GM23338 (cell line): ENCODE results near the gene ME1. TPM values are rescaled to one million over a fixed set of nuclear protein-coding genes. Genes with fewer than 3 reads are reported as not detected.

ENCODE experiments used
- ATAC-seq: fragments of 200-7000 bp; cut with Tn5 transposase; 3 replicates; pipeline ENCODE4 v1.9.1; 2020
- DNase-seq: peaks from one replicate; pipeline ENCODE4 v3.0.0-alpha.2; 2015; ENCODE audit warnings: low spot score
- H2AFZ ChIP-seq: fragments of 200-600 bp; sonication (generic); 2 replicates; pipeline ENCODE4 v1.8.0; 2016; ENCODE audit warnings: antibody characterized with exemption, mild to moderate bottlenecking, moderate library complexity
- H3F3A ChIP-seq: fragments of 200-600 bp; sonication (generic); replicated peaks from 2 replicates; pipeline ENCODE4 v1.8.0; 2017; ENCODE audit warnings: antibody characterized with exemption, mixed run types, low read depth
- H3K27ac ChIP-seq: fragments of 200-600 bp; sonication (generic); 2 replicates; pipeline ENCODE4 v1.6.1; 2016; ENCODE audit warnings: low read depth
- H3K27me3 ChIP-seq: fragments of 200-600 bp; sonication (generic); 2 replicates; pipeline ENCODE4 v1.8.0; 2016; ENCODE audit warnings: mild to moderate bottlenecking, mixed run types, moderate library complexity; ENCODE audit not compliant: insufficient read depth
- H3K36me3 ChIP-seq: fragments of 200-600 bp; sonication (generic); 2 replicates; pipeline ENCODE4 v1.8.0; 2016; ENCODE audit warnings: mild to moderate bottlenecking; ENCODE audit not compliant: insufficient read depth
- H3K4me1 ChIP-seq: fragments of 200-600 bp; sonication (generic); 2 replicates; pipeline ENCODE4 v1.8.0; 2016; ENCODE audit warnings: mild to moderate bottlenecking, moderate library complexity; ENCODE audit not compliant: insufficient read depth
- H3K4me2 ChIP-seq: fragments of 200-600 bp; sonication (generic); 2 replicates; pipeline ENCODE4 v1.7.1; 2017; ENCODE audit warnings: mixed run types
- H3K4me3 ChIP-seq: fragments of 200-600 bp; sonication (generic); 2 replicates; pipeline ENCODE4 v1.6.1; 2016; ENCODE audit warnings: mixed run types
- H3K79me2 ChIP-seq: fragments of 200-600 bp; sonication (generic); replicated peaks from 2 replicates; pipeline ENCODE4 v1.8.0; 2017; ENCODE audit warnings: mild to moderate bottlenecking; ENCODE audit not compliant: insufficient read depth
- H3K9me2 ChIP-seq: fragments of 200-600 bp; sonication (generic); 2 replicates; pipeline ENCODE4 v1.8.0; 2017; ENCODE audit not compliant: insufficient read depth
- H4K20me1 ChIP-seq: fragments of 200-600 bp; sonication (generic); replicated peaks from 2 replicates; pipeline ENCODE4 v1.8.0; 2017; ENCODE audit warnings: mild to moderate bottlenecking; ENCODE audit not compliant: insufficient read depth
- H3K27ac Mint-ChIP-seq: 2 replicates; pipeline ENCODE4 v1.8.0; 2020; ENCODE audit warnings: inconsistent platforms, mild to moderate bottlenecking, moderate library complexity, mixed read lengths
- H3K27me3 Mint-ChIP-seq: 3 replicates; pipeline ENCODE4 v1.8.0; 2022; ENCODE audit warnings: low read depth, mild to moderate bottlenecking, moderate library complexity, mixed read lengths, inconsistent platforms; ENCODE audit not compliant: insufficient read depth, poor library complexity
- H3K36me3 Mint-ChIP-seq: 3 replicates; pipeline ENCODE4 v1.8.0; 2021; ENCODE audit warnings: low read depth, mild to moderate bottlenecking, inconsistent platforms, moderate library complexity, mixed read lengths
- H3K4me1 Mint-ChIP-seq: 3 replicates; pipeline ENCODE4 v1.8.0; 2020; ENCODE audit warnings: mild to moderate bottlenecking, inconsistent platforms, mixed read lengths
- H3K4me3 Mint-ChIP-seq: 3 replicates; pipeline ENCODE4 v1.8.0; 2021; ENCODE audit warnings: moderate library complexity, mild to moderate bottlenecking, inconsistent platforms, mixed read lengths
- H3K9me3 Mint-ChIP-seq: 3 replicates; pipeline ENCODE4 v1.8.0; 2020; ENCODE audit warnings: moderate library complexity, mild to moderate bottlenecking, inconsistent platforms, mixed read lengths
- EZH2 ChIP-seq: fragments of 200-600 bp; sonication (generic); IDR thresholded peaks from one replicate; pipeline ENCODE4 v1.8.0; 2017; ENCODE audit warnings: antibody characterized with exemption, mild to moderate bottlenecking, low read depth; ENCODE audit not compliant: unreplicated experiment
- EZH2phosphoT487 ChIP-seq: fragments of 200-600 bp; sonication (generic); IDR thresholded peaks from one replicate; pipeline ENCODE4 v1.8.1; 2018; ENCODE audit warnings: antibody characterized with exemption; ENCODE audit not compliant: unreplicated experiment
- NANOG ChIP-seq: IDR thresholded peaks from 2 replicates; pipeline ENCODE4 v1.6.1; 2016; ENCODE audit warnings: antibody characterized with exemption, borderline replicate concordance
- POLR2AphosphoS5 ChIP-seq: IDR thresholded peaks from 2 replicates; pipeline ENCODE4 v1.6.1; 2016; ENCODE audit warnings: antibody characterized with exemption, low read depth
- ZNF114 ChIP-seq: fragments of 250-450 bp; sonication (Bioruptor Pico); IDR thresholded peaks from 2 replicates; pipeline ENCODE4 v1.5.0; 2020; ENCODE audit warnings: mild to moderate bottlenecking, moderate library complexity
- ZNF331 ChIP-seq: fragments of 250-450 bp; sonication (Bioruptor Pico); IDR thresholded peaks from 2 replicates; pipeline ENCODE4 v1.5.0; 2020; ENCODE audit warnings: low read depth, mild to moderate bottlenecking, moderate library complexity
- polyA plus RNA-seq: library from polyadenylated mRNA; unstranded; fragments of >200 nt; fragmentation: Nextera tagmentation; extraction: Ambion mirVana; gene quantifications from 2 replicates; pipeline ENCODE4 v1.2.1, GENCODE V29; 2016
- total RNA-seq: library from RNA; depleted of rRNA; stranded (reverse); fragments of >200 nt; shearing (Covaris generic); gene quantifications from 2 replicates; pipeline ENCODE4 v1.2.3, GENCODE V29; 2014
- TF ChIP-seq, protein P1 (sequence below): fragments of 250-450 bp; sonication (Bioruptor Pico); IDR thresholded peaks from 2 replicates; pipeline ENCODE4 v1.5.0; 2020; ENCODE audit warnings: mild to moderate bottlenecking, moderate library complexity
- TF ChIP-seq, protein P2 (sequence below), 2 experiments: fragments of 200-600 bp in 1 of 2; sonication (generic) in 1 of 2; conservative IDR thresholded peaks; 2 replicates each; pipeline versions ENCODE4 v1.5.1 to v1.6.1; 2016 to 2017; ENCODE audit warnings: antibody characterized with exemption in 2 of 2, low read depth in 2 of 2, mild to moderate bottlenecking in 2 of 2, moderate library complexity in 1 of 2
- TF ChIP-seq, protein P3 (sequence below): IDR thresholded peaks from one replicate; pipeline ENCODE4 v1.6.1; 2018; ENCODE audit warnings: antibody characterized with exemption; ENCODE audit not compliant: unreplicated experiment
- TF ChIP-seq, protein P4 (sequence below): IDR thresholded peaks from 2 replicates; pipeline ENCODE4 v1.6.1; 2016; ENCODE audit warnings: antibody characterized with exemption

The ME1 gene
- total and polyA plus RNA-seq, 2 experiments from 2014 or later: 6.4 to 8.0 TPM

DNA sequence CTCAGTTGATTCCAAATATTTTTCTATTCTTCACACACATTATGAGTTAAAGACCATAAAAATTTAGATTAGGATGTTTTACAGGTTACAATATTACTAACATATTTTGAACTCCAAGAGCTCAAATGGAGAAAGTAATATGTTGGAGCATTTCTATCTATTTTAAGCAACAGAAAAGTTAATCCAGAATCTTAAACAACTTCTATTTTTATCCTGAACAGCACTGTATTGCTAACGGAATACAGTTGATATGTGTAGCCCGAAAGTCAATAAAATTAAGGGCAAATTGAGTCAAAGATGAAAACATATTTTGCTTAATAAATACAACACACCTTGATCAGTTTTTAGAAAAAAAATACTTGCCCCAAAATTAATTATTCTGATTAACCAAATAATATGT is 97.4 kb downstream of the ME1 start:
- Histone ChIP-seq H3K4me1 (no peaks in the 10 kb centered on the region), H3K27ac (no peak overlapping the region), H3K36me3 (no peaks in the 10 kb centered on the region), H4K20me1 (no peaks in the 10 kb centered on the region), H3K27me3 (no peaks in the 10 kb centered on the region), H3F3A (no peaks in the 10 kb centered on the region), H3K4me3 (peak overlapping the region; percentile 6; the same call in 1 of the 2 replicates), H2AFZ (no peak overlapping the region), H3K79me2 (no peaks in the 10 kb centered on the region; the same call in 1 of the 2 replicates), H3K4me2 (no peak overlapping the region), H3K9me2 (no peaks in the 10 kb centered on the region)
- Mint-ChIP-seq H3K9me3 (peaks cover 8% of the 10 kb centered on the region; the same call in 1 of the 3 replicates), H3K4me3 (peak overlapping the region; percentile 19; the same call in 1 of the 3 replicates), H3K4me1 (peaks cover 4% of the 10 kb centered on the region; the same call in 2 of the 3 replicates), H3K36me3 (peaks cover 12% of the 10 kb centered on the region; the same call in 2 of the 3 replicates), H3K27me3 (no peaks in the 10 kb centered on the region), H3K27ac (no peak overlapping the region)
- ATAC-seq: no peak
- no peak for TF ChIP-seq NANOG
- TF ChIP-seq POLR2AphosphoS5: no peak
- TF ChIP-seq, protein P1, sequence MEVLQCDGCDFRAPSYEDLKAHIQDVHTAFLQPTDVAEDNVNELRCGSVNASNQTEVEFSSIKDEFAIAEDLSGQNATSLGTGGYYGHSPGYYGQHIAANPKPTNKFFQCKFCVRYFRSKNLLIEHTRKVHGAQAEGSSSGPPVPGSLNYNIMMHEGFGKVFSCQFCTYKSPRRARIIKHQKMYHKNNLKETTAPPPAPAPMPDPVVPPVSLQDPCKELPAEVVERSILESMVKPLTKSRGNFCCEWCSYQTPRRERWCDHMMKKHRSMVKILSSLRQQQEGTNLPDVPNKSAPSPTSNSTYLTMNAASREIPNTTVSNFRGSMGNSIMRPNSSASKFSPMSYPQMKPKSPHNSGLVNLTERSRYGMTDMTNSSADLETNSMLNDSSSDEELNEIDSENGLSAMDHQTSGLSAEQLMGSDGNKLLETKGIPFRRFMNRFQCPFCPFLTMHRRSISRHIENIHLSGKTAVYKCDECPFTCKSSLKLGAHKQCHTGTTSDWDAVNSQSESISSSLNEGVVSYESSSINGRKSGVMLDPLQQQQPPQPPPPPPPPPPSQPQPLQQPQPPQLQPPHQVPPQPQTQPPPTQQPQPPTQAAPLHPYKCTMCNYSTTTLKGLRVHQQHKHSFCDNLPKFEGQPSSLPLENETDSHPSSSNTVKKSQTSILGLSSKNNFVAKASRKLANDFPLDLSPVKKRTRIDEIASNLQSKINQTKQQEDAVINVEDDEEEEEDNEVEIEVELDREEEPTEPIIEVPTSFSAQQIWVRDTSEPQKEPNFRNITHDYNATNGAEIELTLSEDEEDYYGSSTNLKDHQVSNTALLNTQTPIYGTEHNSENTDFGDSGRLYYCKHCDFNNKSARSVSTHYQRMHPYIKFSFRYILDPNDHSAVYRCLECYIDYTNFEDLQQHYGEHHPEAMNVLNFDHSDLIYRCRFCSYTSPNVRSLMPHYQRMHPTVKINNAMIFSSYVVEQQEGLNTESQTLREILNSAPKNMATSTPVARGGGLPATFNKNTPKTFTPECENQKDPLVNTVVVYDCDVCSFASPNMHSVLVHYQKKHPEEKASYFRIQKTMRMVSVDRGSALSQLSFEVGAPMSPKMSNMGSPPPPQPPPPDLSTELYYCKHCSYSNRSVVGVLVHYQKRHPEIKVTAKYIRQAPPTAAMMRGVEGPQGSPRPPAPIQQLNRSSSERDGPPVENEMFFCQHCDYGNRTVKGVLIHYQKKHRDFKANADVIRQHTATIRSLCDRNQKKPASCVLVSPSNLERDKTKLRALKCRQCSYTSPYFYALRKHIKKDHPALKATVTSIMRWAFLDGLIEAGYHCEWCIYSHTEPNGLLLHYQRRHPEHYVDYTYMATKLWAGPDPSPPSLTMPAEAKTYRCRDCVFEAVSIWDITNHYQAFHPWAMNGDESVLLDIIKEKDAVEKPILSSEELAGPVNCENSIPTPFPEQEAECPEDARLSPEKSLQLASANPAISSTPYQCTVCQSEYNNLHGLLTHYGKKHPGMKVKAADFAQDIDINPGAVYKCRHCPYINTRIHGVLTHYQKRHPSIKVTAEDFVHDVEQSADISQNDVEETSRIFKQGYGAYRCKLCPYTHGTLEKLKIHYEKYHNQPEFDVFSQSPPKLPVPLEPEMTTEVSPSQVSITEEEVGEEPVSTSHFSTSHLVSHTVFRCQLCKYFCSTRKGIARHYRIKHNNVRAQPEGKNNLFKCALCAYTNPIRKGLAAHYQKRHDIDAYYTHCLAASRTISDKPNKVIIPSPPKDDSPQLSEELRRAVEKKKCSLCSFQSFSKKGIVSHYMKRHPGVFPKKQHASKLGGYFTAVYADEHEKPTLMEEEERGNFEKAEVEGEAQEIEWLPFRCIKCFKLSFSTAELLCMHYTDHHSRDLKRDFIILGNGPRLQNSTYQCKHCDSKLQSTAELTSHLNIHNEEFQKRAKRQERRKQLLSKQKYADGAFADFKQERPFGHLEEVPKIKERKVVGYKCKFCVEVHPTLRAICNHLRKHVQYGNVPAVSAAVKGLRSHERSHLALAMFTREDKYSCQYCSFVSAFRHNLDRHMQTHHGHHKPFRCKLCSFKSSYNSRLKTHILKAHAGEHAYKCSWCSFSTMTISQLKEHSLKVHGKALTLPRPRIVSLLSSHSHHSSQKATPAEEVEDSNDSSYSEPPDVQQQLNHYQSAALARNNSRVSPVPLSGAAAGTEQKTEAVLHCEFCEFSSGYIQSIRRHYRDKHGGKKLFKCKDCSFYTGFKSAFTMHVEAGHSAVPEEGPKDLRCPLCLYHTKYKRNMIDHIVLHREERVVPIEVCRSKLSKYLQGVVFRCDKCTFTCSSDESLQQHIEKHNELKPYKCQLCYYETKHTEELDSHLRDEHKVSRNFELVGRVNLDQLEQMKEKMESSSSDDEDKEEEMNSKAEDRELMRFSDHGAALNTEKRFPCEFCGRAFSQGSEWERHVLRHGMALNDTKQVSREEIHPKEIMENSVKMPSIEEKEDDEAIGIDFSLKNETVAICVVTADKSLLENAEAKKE (CRISPR knock-in tag): no peak
- TF ChIP-seq ZNF114: no peak
- TF ChIP-seq ZNF331: no peak
- DNase-seq: no peak

DNA sequence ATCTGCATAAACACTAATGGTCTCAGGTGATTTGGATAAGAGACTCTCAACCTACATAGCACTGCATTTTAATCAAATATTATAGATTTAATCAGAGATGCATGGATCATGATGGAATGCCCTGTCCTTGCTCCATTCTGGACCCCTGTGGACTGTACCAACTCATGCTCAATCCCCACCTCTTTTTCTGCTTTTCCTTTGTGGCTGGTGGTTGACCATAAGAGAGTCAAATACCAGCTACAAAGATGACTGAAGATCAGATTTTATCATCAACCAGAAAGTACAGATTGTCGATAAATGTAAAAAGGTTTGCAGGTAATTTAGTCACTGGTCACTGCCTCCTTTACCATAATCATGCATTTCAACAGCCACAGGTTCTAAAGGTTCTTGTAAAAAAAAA is 116.2 kb downstream of the ME1 start:
- H2AFZ ChIP-seq: no peak overlapping the region
- no peaks in the 10 kb centered on the region for H3K4me1 ChIP-seq
- no peaks in the 10 kb centered on the region for H4K20me1 ChIP-seq
- no peak overlapping the region for H3K4me3 ChIP-seq
- H3F3A ChIP-seq: no peaks in the 10 kb centered on the region
- Mint-ChIP-seq H3K4me1 (no peaks in the 10 kb centered on the region), H3K36me3 (no peaks in the 10 kb centered on the region; the same call in 2 of the 3 replicates), H3K4me3 (no peak overlapping the region), H3K9me3 (no peaks in the 10 kb centered on the region), H3K27ac (no peak overlapping the region), H3K27me3 (no peaks in the 10 kb centered on the region)
- H3K36me3 ChIP-seq: no peaks in the 10 kb centered on the region
- no peaks in the 10 kb centered on the region for H3K27me3 ChIP-seq
- ATAC-seq (no peak), DNase-seq (no peak)
- H3K79me2 ChIP-seq: no peaks in the 10 kb centered on the region
- no peaks in the 10 kb centered on the region for H3K9me2 ChIP-seq
- no peak overlapping the region for H3K27ac ChIP-seq
- no peak overlapping the region for H3K4me2 ChIP-seq
- TF ChIP-seq EZH2: no peak
- TF ChIP-seq, protein P2, sequence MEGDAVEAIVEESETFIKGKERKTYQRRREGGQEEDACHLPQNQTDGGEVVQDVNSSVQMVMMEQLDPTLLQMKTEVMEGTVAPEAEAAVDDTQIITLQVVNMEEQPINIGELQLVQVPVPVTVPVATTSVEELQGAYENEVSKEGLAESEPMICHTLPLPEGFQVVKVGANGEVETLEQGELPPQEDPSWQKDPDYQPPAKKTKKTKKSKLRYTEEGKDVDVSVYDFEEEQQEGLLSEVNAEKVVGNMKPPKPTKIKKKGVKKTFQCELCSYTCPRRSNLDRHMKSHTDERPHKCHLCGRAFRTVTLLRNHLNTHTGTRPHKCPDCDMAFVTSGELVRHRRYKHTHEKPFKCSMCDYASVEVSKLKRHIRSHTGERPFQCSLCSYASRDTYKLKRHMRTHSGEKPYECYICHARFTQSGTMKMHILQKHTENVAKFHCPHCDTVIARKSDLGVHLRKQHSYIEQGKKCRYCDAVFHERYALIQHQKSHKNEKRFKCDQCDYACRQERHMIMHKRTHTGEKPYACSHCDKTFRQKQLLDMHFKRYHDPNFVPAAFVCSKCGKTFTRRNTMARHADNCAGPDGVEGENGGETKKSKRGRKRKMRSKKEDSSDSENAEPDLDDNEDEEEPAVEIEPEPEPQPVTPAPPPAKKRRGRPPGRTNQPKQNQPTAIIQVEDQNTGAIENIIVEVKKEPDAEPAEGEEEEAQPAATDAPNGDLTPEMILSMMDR (conservative IDR thresholded peaks at IDR 0.05; ENCODE audit: low read depth in 2 of 2): no peak
- TF ChIP-seq, protein P3, sequence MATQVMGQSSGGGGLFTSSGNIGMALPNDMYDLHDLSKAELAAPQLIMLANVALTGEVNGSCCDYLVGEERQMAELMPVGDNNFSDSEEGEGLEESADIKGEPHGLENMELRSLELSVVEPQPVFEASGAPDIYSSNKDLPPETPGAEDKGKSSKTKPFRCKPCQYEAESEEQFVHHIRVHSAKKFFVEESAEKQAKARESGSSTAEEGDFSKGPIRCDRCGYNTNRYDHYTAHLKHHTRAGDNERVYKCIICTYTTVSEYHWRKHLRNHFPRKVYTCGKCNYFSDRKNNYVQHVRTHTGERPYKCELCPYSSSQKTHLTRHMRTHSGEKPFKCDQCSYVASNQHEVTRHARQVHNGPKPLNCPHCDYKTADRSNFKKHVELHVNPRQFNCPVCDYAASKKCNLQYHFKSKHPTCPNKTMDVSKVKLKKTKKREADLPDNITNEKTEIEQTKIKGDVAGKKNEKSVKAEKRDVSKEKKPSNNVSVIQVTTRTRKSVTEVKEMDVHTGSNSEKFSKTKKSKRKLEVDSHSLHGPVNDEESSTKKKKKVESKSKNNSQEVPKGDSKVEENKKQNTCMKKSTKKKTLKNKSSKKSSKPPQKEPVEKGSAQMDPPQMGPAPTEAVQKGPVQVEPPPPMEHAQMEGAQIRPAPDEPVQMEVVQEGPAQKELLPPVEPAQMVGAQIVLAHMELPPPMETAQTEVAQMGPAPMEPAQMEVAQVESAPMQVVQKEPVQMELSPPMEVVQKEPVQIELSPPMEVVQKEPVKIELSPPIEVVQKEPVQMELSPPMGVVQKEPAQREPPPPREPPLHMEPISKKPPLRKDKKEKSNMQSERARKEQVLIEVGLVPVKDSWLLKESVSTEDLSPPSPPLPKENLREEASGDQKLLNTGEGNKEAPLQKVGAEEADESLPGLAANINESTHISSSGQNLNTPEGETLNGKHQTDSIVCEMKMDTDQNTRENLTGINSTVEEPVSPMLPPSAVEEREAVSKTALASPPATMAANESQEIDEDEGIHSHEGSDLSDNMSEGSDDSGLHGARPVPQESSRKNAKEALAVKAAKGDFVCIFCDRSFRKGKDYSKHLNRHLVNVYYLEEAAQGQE: no peak
- no peak for TF ChIP-seq POLR2AphosphoS5
- TF ChIP-seq EZH2phosphoT487: no peak
- TF ChIP-seq, protein P4, sequence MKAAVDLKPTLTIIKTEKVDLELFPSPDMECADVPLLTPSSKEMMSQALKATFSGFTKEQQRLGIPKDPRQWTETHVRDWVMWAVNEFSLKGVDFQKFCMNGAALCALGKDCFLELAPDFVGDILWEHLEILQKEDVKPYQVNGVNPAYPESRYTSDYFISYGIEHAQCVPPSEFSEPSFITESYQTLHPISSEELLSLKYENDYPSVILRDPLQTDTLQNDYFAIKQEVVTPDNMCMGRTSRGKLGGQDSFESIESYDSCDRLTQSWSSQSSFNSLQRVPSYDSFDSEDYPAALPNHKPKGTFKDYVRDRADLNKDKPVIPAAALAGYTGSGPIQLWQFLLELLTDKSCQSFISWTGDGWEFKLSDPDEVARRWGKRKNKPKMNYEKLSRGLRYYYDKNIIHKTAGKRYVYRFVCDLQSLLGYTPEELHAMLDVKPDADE: no peak
- no peak for TF ChIP-seq ZNF331
